Left forelimb (tissue), 1 donor: Measurements from ENCODE around the gene CDH23.

Experiments used
- DNase-seq: peaks from one replicate; pipeline ENCODE4 v3.0.0-alpha.2; 2018; ENCODE audit warnings: low spot score

Gene CDH23

DNA sequence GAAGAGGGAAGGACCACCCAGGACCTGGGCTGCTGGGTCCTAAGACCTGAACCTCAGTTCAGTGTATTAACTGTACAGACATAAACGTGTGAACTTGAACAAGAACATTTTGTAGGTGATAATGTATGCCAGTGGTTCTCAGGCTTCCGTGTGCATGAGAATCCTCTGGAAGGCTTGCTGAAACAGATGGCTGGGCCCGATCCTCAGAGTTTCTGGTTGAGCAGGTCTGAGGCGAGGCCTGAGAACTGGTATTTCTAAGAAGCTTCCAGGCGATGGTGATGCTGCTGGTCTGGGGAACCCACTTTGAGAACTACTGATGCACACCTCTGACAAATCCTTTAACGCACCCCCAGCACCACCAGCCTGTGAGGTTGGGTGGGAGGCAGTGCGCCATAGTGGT lies 70.4 kb downstream of the CDH23 start:
- no peak for DNase-seq

DNA sequence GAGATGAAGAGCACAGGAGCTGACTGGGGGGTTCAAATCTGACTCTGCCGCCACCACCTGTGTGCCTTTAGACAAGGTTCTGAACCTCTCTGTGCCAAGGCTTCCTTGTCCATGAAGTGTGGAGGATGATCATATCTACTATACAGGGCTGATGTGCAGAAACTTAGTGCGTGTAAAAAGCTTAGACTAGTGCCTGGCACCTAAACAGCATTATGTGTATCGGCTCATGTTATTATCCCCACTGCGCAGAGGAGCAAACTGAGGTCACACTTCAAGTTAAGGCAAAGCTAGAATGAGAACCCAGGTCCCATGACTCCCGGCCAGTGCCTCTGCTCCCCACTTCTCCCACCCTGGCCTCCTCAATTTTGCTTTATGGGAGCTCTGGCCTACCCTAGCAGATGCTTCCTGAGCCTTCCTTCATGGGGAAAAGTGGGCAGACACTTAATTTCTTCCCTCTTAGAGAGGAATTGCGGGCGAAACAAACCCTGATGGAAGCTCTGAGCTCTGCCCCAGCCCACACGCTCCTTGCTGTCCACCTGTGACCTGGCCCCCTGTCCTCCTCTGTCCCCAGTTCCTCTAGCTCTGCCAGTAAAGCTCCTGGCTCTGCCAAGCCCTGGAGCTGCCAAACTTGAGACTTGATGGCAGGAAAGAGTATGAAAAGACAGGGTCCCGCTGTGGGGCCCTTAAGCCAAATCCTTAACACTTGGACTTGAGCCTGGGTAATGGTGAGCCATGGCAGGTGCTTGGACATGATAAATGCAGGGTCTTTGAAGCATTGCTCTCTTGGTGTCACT lies 71.0 kb downstream of the CDH23 start:
- DNase-seq, result no peak

DNA sequence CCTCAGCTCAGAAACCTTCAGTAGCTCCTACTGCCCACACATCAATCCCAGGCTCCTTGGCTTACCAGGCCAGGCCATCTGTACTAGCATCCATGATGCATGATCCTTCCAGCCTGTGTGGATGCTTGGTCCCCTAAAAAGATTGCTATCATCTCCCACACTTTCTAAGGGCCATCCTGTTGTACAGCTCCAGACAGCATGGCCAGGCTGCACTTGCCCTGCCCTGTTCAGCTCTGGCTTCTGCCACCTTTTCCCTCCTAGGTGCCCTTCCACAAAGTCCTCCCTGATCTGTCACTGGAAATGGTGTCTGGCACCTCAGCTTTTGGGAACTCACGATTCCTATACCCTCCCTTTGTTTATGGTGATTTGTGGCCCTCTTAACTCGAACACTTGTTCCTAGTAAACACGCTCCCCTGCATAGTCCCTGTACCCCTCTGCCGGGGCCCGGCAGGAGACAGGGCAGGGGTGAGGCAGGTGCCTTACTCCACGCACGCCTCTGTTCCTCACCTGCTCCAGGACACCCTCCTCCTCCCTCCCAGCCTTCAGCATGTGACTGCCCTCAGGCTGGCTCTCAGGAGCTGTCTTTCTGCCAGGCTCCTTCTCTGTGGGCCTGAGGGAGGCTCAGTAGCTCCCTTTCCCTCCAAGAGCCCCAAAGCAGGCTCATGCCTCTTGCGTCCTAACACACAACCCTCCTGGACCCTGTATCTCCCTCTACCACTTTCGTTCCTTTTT lies 71.8 kb downstream of the CDH23 start:
- no peak for DNase-seq

DNA sequence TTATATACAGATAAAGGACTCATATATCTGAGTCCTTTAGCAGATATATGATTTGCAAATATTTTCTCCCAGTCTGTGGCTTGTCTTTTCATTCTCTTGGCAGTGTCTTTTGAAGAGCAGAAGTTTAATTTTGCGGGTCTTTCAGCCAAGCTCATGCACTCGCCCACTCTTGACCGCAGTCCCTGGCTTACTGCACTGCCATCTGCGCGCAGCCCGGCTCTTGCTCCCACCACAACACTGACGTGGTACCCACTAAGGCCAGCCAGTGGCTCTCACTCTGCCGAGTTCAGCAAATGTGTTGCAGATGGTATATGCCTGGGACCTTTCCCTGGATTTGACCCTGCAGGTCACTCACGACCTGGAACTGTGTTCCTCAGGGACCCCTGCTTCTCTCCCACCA lies 74.3 kb downstream of the CDH23 start:
- no peak for DNase-seq

DNA sequence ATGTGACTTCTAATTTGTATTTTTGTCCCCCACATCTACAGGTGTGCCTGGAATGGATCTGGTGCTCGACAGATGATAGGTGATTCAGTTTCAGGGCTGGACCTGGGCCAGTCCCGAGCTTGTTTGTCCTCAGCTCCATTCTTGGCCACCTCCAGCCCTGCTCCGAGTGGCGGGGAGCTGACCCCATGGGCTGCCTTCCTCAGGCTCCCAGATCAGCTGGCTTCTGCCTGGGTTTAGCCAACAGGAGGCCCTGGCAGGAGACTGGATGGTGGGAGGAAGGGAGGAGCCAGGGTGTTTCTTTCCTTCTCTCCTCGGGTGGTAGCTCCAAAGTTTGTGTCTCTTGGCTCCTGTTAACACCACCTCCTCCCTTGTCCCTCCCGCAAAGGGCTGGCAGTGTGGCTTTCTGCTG lies 75.2 kb downstream of the CDH23 start:
- DNase-seq, result no peak

DNA sequence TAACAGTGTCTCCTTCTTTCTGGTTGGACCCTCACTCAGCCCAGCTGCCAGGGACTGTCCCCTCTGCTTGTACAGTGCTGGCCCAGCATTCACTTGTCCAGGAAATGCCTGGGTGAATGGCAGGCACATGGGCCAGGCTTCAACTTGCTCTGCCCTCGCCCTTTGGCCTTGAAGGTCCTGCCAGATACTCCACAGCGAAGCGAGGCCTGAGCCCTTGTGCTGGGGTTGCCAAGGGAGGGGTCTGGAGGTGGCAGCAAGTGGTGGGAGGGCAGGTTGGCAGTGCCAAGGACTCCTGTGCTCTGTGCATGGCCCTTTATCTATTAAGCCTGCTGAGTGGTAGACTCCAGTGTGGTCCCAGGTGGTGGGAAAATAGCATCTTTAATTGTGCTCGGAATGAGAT lies 75.7 kb downstream of the CDH23 start:
- no peak for DNase-seq

DNA sequence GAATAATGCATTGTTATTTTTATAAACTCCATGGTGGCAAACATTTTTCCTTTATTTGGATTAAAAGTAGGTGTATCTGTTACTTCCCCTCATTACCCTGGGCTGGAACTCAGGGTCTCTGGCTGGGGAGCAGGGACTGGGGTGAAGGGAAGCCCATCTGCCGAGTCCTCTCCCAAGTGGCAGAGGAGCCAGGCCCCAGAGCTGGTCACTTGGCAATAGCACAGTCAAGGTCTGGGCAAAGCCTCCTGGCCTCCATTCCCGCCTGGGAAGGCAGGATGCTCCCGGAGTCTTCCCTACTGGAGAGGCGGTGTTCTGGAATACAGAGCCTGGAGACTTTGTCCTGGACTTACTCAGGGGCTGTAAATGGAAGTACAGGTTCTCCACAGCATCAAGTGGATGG lies 76.2 kb downstream of the CDH23 start:
- no peak for DNase-seq

DNA sequence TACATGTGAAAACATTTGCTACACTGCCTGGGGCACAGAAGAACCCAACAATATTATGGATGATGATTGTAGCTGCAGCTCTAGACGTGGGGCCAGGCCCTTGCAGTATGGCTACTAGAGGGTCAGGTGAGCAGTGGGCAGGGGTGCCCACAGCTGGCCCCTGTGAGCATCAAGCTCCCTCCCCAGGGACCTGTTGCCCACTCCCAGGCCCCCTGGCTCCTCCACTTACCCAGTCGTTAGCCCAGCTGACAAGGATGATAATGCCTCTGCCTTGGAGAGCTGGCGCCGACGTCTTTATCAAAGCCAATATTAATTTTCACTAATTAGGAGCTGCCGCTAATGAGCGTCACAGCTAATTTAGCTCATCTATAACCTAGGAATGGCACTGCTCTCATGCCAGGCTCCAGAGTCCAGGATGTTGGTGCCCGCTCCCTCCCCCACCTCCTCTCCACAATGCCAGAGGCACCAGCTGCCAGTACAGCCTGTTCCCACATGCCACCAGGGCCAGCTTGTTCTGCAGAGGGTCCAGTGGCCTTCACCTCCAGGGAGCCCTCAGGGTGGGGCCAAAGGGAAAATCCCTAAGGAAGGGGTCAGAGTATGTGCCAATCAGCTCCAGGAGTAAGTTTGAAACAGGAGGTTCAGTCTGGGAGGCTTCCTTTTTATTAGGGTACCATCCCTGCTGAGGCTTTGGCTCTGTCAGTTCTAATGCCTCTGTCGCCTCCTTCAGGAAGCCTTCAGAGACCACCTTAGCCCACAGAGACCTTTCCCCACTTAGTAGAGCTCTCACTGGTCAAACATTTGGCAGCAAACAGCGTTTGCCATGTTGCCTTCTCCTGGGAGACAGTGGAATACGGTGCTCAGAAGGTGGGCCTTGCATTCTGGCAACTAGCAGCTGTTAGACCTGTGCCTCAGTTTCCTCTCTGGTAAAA lies 77.2 kb downstream of the CDH23 start:
- no peak for DNase-seq

DNA sequence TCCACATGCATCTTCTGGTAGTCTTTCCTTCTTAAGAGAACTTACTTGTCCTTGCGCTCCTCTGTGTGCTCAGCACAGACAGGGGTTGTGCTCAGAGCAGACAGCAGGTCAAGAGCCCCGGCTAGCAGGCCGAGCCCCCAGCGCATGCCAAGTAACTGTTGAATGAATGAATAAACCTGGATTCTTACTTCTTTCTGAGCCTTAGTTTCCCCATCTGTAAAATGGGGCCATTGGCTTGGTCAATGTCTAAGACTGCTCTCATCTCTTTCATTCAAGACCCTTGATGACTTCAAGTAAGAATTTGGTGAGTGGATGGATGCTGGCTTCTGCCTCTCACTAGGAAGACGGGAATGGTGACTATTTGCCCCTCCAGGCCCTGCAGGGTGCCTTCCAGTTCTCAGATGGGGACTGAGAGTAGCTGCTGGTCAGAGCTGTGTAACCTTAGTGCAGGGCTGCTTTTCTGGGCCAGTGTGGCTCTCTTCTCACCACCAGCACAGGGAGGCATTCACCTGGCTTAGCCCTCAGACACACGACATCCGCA lies 78.1 kb downstream of the CDH23 start:
- no peak for DNase-seq

DNA sequence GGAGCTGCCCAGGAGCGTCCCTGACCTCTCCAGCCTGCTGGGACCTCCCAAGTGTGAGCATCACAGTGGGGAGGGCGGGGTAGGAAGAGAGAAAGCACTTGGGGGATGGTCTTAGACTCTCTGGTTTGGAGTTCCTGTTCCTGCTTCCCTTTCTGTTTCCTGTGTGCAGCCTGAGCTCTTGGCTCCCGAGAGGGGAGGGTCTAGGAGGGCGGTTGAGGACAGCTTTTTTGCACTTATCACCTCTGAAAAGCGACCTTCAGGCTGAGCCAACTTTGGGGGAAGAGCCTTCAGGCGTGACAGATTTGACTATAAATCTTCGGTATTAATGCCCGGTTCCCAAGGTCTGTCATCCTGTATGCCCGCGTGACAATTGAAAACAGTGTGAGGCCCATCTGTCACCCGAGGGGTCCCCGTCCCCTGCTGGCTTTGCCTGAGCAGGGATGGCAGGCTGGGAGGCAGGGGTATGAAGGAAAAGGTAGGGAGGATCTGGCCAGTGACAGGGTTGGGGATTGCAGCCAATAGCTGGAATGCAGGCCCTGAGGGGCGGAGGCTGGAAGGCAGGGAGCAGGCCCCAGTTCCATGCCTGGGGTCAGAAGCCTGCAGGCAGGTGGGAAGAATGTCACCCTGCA lies 78.6 kb downstream of the CDH23 start:
- DNase-seq, result no peak

DNA sequence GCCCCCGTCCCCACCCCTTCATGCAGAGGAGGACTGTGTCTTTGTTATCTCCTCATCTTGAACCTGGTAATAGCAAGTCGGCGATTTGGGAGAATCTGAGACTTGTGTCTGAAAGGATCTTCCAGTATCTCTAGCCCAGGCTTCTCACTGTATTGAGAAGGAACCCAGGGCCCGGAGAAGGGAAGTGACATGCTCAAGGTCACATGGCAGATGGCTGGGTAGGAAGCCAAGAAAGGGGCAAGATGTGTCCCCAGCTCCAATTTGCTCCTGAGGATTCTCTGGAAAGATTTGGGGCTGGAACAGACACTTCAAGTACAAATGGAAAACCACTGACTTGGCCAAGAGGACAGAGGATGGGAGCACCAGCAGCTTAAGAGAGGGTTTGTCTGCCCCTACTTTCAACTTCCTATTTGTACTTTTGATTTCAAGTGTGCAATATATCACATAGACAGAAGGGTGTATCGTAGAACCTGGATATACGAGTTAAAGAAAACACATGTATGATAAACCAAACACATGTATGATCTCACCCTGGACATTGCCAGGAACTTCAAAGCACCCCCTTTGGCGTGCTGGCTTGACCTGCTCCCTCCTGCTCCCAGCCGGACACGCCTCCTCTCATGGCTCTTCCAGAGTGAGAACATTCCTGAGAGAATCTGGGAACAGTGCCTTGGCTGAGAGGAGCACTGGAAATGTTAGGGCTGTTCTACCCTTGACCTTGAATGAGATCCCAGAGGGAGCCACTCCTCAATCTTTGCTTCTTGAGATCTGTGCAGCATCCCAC lies 79.7 kb downstream of the CDH23 start:
- DNase-seq, result no peak

DNA sequence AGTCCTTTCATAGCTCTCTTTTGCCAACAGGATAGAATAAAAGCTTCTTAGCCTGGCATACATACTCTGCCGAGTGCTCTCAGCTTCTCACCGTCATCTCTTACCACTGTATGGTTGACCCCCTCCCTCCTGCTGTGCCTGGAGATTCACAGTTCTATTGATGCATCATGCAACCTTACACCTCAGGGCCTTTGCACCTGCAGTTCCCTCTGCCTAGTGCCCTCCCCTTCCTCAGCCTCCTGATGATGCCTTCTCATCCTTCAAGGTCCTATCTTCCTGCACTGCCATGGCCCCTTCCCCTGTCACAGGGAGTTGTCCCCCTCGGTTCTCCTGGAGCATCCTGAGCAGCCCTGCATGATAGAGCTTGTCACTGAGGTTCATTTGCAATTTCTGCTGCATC lies 81.5 kb downstream of the CDH23 start:
- DNase-seq, result no peak

DNA sequence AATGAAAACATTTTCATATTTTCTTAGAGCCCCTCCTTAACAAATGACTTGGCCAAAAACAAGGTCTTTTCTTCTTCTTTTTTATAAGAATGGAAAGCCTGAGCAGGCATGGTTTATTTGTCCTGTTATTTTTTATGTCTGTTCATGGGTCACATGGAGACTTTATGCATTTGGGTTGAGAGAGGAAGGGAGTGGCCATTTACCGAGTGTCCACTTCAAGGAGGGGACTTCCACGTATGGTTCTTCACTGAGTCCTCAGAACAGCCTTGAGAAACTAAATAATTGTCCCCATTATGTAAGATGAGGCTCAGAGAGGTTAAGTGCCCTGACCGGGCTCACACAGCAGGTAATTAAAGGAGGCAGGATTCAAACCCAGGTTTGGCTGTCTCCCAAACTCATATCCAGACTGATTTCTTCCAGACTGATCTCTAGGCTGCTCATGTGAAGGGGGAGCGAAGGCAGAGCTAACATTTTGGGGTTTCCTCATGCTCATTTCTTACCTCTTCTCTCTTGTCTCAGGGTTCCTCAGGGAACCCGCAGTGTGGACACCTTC lies 82.2 kb downstream of the CDH23 start:
- DNase-seq, result no peak

DNA sequence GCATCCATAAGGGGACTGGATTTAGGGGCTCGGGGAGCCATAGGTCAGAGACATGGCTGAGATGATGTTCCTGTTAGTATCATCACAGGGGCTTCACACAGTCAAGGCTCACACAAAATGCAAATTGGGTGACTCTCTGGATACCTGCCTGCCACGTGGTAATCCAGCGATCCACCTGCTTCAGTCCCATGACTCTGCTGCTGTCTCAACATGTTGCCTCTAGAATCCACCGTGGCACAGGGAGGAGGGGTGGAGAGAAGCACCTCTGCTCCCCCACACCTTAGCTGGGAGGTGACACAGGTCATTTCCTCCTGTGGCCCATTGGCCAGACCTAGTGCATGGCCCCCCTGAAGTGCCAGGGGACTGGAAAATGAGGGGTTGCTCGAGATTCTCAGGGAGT lies 83.1 kb downstream of the CDH23 start:
- DNase-seq, result no peak

DNA sequence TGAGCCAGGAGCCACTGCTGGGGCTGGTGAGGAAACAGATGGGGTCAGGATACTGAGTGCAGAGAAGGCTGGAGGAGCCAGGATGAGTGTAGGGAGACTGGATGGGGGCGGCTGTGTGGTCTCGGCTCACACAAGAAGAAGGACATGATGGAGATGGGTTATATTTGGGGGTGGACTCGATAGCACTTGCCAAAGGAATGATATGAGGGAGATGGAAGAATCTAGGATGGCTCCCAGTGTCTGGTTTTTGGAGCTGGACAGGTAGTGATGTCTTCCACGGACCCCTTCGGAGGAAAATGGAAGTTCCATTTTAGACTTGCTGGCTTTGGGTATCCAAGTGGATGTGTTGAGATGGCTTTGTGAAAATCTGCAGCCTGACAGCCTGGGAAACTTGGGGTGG lies 83.9 kb downstream of the CDH23 start:
- no peak for DNase-seq

DNA sequence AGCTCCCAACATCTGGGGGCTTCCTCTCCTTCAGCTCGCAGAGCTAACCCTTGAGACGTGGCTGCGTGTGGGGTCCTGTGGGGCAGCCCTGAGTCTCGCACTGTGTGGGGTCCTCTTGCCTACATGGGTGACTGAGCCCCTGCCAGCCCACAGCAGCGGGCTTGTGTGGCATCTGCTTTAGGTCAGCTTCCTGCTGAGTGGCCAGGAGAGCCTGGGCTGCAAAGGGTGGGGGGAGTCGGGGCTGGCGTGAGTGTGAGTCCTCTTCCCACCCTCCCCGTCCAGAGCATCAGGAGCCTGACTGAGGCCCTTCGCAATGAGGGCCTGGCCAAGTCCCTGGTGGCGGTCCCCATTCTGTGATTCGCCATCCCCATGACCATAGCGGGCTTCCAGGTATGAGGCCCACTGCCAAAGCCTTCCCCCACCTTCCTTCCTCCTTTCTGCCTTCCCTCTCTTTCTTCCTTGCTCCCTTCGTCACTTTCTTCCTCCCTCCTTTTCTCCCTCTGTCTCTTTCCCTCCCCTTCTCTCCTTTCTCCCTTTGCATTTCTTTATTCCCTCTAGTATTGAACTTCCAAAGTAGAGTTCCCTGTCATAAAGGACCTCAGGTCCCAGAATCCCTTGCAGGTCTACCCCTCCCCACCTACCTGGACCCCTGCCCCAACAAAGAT lies 85.2 kb downstream of the CDH23 start:
- DNase-seq, result no peak

DNA sequence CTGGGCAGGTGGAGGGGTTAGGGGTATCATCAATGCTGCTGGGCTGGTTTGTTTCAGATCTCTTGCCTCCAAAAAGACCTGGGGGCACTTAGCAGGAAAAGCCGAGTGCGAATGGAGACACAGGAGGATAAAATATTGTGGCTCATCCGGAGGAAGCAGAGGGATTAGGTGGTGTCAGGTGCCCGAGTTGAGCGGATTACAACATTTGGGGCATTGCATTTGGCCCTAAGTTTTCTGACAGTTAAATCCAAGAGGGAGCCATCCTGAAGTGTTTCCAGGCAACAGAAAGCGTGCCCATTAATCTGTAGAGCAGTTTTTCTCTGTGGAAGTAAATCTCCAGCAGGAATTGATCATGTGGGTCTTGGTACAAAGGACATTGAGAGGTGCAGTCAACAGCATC lies 85.9 kb downstream of the CDH23 start:
- DNase-seq, result no peak

DNA sequence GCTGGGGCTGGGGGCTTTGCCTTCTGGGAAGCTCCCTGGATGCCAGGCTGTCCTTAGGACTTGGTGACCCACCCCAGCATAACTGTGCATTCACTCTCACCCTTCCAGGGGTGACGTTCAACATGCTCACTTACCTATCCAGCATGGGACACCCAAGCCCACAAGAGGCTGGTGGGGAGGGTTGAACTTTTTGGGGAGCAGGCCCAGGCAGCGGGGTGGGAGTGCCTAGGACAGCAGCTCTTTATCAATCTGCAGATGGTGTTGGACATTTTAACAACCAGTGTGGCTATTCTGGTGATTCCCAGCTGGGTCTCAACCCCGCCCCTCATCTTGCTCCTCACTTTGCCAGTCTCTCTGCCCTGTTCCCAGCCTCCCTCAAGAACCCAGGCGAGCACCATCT lies 86.4 kb downstream of the CDH23 start:
- DNase-seq, result no peak

DNA sequence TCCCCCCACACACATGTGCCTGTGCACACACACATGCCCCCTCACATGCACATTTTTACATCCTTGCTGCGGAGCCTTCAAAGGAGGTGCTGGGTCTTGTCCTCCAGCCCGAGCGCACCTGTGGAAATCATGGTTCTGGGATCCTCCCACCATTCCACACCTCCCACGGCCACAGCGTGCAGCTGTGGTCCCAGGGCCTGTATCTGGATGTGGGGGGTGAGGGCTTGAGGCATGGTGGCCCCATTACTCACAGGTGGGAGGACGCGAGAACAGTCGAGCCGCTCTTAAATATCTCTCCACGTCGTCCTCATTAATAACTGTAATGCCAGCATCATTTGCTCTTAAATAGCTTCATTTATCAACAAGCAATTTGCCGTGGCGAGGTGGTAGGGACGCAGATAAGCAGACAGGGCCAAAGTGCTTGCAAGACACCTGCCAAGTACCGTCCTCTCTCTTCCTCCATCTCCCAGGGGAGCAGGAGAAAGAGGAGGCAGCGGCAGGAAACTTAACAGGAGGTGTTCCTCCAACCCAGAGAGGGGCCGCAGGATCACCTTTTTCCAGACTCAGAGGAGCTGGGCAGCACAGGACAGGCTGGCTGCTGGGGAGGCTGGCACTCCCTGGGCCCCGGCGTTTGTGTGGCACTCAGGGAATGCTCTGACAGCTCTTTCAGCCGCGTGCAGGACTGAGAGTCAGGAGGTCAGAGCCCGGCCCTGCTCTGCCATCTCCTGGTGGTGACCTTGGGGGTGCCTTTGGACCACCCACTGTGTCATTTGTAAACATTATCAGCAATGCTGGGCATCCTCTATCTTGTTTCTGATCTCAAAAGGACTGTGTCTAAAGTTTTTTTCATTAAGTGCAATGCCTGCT lies 87.4 kb downstream of the CDH23 start:
- no peak for DNase-seq
